Thyroid gland (tissue), 4 donors: Measurements from ENCODE around the gene PAX3.

Experiments used
- CTCF ChIP-seq, 6 experiments: fragments of 200-600 bp in 3 of 6; fragments of 450-650 bp in 3 of 6; sonication (generic) in 3 of 6; IDR thresholded peaks; one replicate each; pipeline ENCODE4 v1.5.1; 2016 to 2019; ENCODE audit warnings: antibody characterized with exemption in 6 of 6, mild to moderate bottlenecking in 2 of 6, inconsistent platforms in 1 of 6, moderate library complexity in 1 of 6
- POLR2A ChIP-seq, 2 donors: fragments of 450-650 bp; IDR thresholded peaks; one replicate each; pipeline ENCODE4 v1.6.1; 2017; ENCODE audit warnings: antibody characterized with exemption in 2 of 2, mild to moderate bottlenecking in 2 of 2, moderate library complexity in 1 of 2

GRCh38 chr2:222193328-222193983 lies 105.3 kb downstream of the PAX3 start:
- TF ChIP-seq CTCF (IDR thresholded peaks at IDR 0.05) = no peak
- no peak for TF ChIP-seq POLR2A (IDR thresholded peaks at IDR 0.05)
